Superior temporal gyrus (tissue), 1 donor: Measurements from ENCODE around the gene TMEM256.

Source experiments
- DNase-seq: peaks from one replicate; pipeline ENCODE4 v3.0.0-alpha.2; 2016; ENCODE audit errors: extremely low spot score

The TMEM256 gene

DNA sequence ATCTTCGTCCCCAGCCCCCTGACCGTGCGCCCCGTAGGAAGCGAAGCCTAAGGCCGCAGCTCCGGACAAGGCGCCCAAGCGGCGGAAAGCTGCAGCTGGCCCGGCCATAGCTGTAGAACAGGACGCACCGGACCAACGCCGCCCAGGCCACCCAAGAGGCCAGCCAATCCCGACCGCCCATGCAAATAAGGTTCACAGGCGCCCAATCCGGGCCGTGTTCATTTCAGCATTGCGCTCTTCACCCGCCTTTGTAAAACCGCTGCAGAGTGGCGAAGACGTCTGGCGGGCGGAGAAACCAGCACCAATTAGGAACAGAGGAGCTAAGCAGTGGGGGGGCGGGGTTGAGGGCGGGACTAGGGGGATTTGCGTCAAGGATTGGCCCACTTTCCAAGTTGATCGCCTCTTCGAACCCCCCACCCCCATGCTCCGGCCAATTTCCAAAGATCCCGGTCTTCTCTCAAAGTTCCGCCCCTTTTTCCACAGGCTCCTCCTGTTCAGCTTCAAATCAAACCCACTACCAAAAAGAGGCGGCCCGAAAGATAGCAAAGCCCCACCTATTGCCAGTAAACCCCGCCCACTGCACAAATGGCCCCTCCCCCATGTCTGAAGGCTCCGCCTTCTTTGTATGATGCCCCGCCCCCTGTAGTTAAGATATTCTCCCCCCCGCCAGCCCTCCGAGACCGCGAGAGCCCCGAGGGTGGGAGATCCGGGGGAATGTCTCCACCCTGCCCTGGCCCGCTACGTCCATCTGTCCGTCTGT, at the start of gene TMEM256:
TSS of gene TMEM256 (minus strand) at position 121 of the 760 bp plus-strand sequence. CDS start at position 108, 13 bp downstream.
- peak; percentile 99 for DNase-seq

DNA sequence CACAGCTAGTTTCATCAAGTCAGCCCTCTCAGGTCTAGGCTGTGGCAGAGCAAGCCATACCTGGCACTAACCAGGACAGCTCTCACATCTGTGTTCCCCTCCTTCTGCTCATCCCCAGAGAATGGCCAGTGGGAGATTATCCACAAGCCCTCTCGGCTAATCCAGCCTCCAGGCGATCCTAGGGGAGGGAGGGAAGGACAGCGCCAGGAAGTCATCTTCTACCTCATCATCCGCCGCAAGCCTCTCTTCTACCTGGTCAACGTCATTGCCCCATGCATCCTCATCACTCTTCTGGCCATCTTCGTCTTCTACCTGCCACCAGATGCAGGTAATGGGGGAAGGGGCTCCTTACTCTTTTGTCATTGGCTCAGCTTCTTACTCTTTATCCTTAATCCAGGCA, 44.6 kb upstream of the TMEM256 start:
- DNase-seq, result no peak

DNA sequence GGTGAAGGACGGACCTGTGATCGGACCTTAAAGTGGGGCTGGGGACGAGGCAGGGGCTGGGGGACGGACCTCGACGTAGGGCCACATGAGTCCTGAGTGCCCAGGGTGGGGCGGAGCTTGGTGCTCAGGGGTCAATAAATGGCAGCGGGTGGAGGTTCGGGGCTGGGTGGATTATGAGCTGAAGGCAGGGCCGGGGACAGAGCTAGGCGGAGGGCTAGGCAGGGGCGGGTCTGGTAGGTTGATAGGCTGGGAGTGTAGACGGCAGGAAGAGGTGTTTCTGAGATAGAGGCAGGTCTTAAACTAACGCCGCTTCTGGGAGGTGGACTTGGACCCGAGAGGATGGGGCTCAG, 41.7 kb upstream of the TMEM256 start:
- no peak for DNase-seq

- DNase-seq, result peak; percentile 70
Measured at GRCh38 chr17:7444682-7445618, 41.1 kb upstream of the TMEM256 start, which contains the start of gene CHRNB1. Gene CHRNB1, plus strand, starts transcription at chr17:7445061. Its CDS starts 67 bp downstream, at chr17:7445128.

DNA sequence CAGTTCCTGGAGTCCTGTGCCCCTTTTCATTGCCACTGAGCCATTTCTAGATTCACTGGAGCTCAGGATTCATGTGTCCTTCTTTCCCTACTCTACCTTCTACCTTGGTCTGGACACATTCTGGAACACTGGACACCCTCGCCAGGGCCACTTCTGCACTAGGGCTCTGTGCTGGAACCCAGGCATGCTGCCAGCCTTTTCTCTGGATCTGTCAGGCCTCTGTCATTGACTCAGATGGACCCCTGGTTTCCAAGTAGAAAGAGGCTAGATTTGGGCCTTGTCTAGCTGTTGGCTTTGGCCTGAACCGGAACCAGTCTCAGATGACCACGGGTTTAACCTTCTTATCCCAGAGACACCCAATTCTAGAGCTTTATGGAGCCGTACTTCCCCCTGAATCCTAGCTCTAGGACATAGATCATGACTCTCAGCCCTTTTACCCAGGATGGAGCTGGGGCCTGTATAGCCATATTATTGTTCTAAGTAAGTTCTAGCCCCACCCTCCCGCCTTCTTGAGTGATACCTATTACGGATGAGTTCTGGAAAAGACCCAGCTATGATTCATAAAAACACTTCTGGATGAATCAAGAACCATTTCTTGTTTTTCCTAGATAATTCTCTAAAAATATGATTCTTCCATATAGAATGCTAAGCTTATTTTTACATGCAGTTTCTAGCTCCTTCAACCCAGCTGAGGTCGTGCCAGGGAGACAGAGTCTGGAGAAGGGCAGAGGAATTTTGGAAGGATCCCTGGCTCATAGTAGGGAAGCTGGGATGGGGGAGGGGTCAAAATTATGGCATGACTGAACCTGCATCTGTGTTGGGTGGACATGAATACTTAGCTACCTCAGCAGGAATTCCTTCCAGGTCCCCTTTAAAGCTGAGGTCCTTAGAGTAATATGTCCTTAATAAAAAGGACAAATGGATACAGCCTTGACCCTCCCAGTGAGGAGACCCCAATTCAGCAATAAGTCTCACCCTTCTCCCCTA, 39.9 kb upstream of the TMEM256 start:
- no peak for DNase-seq

- DNase-seq, result no peak
Measured at GRCh38 chr17:7442142-7442541, 38.2 kb upstream of the TMEM256 start.

- DNase-seq, result no peak
Measured at GRCh38 chr17:7441266-7441665, 37.4 kb upstream of the TMEM256 start.

GRCh38 chr17:7440834-7441195, 36.9 kb upstream of the TMEM256 start:
- no peak for DNase-seq

GRCh38 chr17:7440113-7440833, 36.4 kb upstream of the TMEM256 start:
- DNase-seq, result no peak

- no peak for DNase-seq
Measured at GRCh38 chr17:7439462-7440112, 35.7 kb upstream of the TMEM256 start, which contains the start of gene FGF11. Gene FGF11, plus strand, starts transcription at chr17:7439512. Its CDS starts 109 bp downstream, at chr17:7439621.

GRCh38 chr17:7438656-7439460, 35.0 kb upstream of the TMEM256 start:
- DNase-seq, result no peak

DNA sequence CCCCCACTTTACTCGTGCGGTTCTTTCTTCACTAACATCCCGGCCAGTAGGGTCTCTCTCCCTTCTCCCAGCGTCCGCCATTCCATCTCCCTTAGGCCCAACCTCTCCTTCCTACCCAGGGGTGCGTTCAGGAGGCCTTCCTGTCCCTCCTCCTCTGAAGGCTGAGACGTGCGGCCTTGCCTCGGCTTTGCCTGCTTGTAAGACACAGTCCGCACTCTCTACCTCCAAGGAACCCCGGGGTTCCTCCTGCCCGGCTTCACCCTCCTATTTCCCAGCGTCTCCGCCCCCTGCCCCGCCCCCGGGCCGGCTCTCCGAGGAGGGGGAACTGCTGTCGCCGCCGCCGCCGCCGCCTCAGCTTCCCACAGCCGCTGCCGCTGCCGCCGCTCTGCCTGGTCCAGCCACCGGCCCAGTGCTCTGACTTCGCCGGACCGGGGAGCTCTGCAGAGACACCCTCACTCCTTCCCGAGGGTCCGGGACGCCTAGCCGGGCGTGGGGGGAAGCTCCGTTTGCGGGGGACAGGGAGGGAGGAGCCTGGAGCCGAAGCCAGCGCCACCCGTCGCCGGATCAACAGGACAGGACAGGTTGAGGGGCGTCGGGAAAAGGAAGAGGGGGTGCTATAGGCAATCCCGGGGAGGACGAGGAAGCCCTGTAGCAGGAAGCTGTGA, 34.2 kb upstream of the TMEM256 start:
- DNase-seq, result no peak

- DNase-seq, result no peak
Measured at GRCh38 chr17:7437369-7437863, 33.5 kb upstream of the TMEM256 start.

DNA sequence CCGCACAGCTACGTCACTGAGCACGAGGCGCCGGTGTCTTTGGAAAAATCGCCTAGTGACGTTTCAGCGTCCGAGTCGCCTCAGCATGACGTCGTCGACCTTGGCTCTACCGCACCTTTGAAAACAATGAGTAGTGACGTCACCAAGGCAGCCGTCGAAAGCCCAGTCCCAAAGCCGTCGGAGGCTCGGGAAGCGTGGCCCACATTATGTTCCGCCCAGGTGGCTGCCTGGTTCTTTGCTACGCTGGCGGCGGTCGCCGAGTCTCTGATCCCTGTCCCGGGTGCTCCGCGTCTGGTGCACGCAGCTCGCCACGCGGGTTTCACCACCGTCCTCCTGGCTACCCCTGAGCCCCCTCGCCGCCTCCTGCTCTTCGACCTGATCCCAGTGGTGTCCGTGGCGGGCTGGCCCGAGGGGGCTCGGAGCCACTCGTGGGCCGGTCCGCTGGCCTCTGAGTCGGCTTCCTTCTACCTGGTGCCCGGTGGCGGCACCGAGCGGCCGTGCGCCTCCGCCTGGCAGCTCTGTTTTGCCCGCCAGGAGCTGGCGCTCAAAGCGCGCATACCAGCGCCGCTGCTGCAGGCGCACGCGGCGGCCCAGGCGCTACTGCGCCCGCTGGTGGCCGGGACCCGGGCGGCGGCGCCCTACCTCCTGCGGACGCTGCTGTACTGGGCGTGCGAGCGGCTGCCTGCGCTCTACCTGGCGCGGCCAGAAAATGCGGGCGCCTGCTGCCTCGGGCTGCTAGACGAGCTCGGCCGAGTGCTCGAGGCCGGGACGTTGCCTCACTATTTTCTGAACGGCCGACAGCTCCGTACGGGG, 32.9 kb upstream of the TMEM256 start:
- DNase-seq, result peak; percentile 75

DNA sequence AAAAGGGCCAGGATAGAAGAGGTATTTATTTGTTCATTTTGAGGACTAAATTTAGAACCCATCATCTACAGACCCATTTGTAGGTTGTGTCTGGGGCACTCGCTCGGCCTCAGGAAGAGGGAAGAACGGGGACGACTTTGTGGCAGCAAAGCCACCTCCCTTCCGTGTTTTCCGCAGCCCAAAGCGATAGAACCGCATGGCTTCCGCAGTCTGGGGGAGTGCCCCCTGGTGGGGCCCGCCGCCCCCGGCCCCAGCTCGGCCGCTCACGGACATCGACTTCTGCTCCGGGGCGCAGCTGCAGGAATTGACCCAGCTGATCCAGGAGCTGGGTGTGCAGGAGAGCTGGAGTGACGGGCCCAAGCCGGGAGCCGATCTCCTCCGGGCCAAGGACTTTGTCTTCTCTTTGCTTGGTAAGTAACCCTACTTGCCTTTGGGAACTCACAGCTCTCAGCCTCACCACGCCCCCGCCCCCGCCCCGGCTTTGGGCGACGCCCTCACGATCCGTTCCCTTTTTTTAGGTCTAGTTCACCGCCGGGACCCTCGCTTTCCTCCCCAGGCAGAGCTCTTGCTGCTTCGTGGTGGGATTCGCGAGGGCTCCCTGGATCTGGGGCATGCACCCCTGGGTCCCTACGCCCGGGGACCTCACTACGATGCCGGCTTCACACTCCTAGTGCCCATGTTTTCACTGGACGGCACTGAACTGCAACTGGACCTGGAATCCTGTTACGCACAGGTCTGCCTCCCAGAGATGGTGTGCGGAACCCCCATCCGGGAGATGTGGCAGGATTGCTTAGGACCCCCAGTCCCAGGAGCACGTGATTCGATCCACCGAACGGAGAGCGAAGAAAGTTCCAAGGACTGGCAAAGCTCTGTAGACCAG, 32.0 kb upstream of the TMEM256 start:
- no peak for DNase-seq

DNA sequence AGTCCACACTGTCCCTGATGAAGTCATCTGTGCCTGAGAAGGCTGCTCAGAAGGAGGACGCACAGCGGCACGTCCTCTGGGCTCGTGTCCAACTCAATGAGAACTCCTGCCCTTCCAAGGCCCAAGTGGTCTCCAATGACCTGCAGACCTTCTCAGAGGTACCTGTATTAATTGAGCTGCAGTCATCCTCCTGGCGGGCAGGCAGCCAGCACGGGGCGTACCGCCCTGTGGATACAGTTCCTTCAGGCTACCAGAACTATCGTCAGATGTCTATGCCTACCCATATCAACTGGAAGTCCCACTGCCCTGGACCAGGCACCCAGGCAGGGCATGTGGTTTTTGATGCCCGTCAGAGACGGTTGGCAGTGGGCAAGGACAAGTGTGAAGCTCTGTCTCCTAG, 28.4 kb upstream of the TMEM256 start:
- no peak for DNase-seq

GRCh38 chr17:7431231-7431630, 27.3 kb upstream of the TMEM256 start:
- no peak for DNase-seq
